ENCODE measurements around the gene ST7. TPM values are rescaled to one million over a fixed set of nuclear protein-coding genes. Genes with fewer than 3 reads are reported as not detected.

Gene ST7
- total and polyA plus RNA-seq, 2 donors (not counting 1 experiment from before 2014, with no cell fraction given): 20.0 to 28.6 TPM

- DNase-seq (ENCODE audit: low read depth in 2 of 2): peak in 1 of 2 donors; percentile 80
- Histone ChIP-seq H3K27me3 (ENCODE audit: control insufficient read depth, insufficient read depth, low read length) (no peaks in the 10 kb centered on the region), H3K9ac (ENCODE audit: insufficient read depth, low read length) (no peak overlapping the region), H3K79me2 (ENCODE audit: control insufficient read depth, insufficient read depth, low read length) (no peaks in the 10 kb centered on the region), H3K4me1 (ENCODE audit: control insufficient read depth, extremely low read depth, insufficient read depth, low read length) (no peaks in the 10 kb centered on the region), H2AFZ (ENCODE audit: low read length) (no peak overlapping the region), H4K20me1 (ENCODE audit: control insufficient read depth, extremely low read depth, insufficient read depth, low read length) (no peaks in the 10 kb centered on the region), H3K27ac (ENCODE audit: insufficient read depth, low read length) (no peak overlapping the region), H3K36me3 (ENCODE audit: control insufficient read depth, insufficient read depth, low read length) (no peaks in the 10 kb centered on the region), H3K4me2 (ENCODE audit: extremely low read depth, insufficient read depth, low read length) (no peak overlapping the region), H3K4me3 (replicated peaks in 1 of 4; ENCODE audit: control extremely low read depth in 1 of 4, insufficient read depth in 1 of 4, low read depth in 3 of 4, low read length in 4 of 4) (no peak overlapping the region), H3K9me3 (ENCODE audit: control insufficient read depth, insufficient read depth, low read depth, low read length) (no peaks in the 10 kb centered on the region)
- no peak for TF ChIP-seq EZH2 (IDR thresholded peaks at IDR 0.05; ENCODE audit: low read length, missing control alignments)
Measured at GRCh38 chr7:117005449-117005848, 52.1 kb downstream of the ST7 start.

DNA sequence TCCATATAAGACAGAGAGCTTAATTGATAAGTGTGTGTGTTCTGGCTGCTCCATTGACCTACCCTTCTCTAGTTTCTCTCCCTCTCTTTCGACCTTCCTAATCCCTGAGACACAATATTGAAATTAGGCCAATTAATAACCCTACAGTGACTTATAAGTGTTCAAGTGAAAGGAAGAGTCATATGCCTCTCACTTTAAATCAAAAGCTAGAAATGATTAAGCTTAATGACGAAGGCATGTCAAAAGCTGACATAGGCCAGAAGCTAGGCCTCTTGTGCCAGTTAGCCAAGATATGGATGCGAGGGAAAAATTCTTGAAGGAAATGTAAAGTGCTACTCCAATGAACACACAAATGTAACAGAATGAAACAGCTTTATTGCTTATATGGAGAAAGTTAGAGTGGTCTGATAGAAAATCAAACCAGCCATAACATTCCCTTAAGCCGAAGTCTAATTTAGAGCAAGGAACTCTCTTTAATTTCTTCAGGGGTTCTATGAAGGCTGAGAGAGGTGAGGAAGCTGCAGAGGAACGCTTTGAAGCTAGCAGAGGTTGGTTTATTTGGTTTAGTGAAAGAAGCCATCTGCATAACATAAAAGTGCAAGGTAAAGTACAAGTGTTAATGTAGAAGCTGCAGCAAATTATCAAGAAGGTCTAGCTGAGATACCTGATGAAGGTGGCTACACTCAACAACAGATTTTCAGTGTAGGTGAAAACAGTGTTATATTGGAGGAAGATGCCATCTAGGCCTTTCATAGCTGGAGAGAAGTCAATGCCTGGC lies 53.8 kb downstream of the ST7 start:
- no peaks in the 10 kb centered on the region for H3K79me2 ChIP-seq (ENCODE audit: control insufficient read depth, insufficient read depth, low read length)
- no peak for TF ChIP-seq CTCF (conservative IDR thresholded peaks at IDR 0.05 in 1 of 2, IDR thresholded peaks at IDR 0.05 in 1 of 2; ENCODE audit: low read depth in 1 of 2, low read length in 2 of 2)
- TF ChIP-seq EZH2 (IDR thresholded peaks at IDR 0.05; ENCODE audit: low read length, missing control alignments): no peak
- no peaks in the 10 kb centered on the region for H4K20me1 ChIP-seq (ENCODE audit: control insufficient read depth, extremely low read depth, insufficient read depth, low read length)
- H3K27ac ChIP-seq (ENCODE audit: insufficient read depth, low read length): no peak overlapping the region
- no peaks in the 10 kb centered on the region for H3K36me3 ChIP-seq (ENCODE audit: control insufficient read depth, insufficient read depth, low read length)
- H3K4me1 ChIP-seq (ENCODE audit: control insufficient read depth, extremely low read depth, insufficient read depth, low read length): no peaks in the 10 kb centered on the region
- H3K4me2 ChIP-seq (ENCODE audit: extremely low read depth, insufficient read depth, low read length): no peak overlapping the region
- H3K9ac ChIP-seq (ENCODE audit: insufficient read depth, low read length): no peak overlapping the region
- H2AFZ ChIP-seq (ENCODE audit: low read length): no peak overlapping the region
- H3K4me3 ChIP-seq (replicated peaks in 1 of 4; ENCODE audit: control extremely low read depth in 1 of 4, insufficient read depth in 1 of 4, low read depth in 3 of 4, low read length in 4 of 4): no peak overlapping the region
- H3K27me3 ChIP-seq (ENCODE audit: control insufficient read depth, insufficient read depth, low read length): no peaks in the 10 kb centered on the region
- no peak for DNase-seq (ENCODE audit: low read depth in 2 of 2)
- no peaks in the 10 kb centered on the region for H3K9me3 ChIP-seq (ENCODE audit: control insufficient read depth, insufficient read depth, low read depth, low read length)

GRCh38 chr7:117008118-117008885 lies 55.0 kb downstream of the ST7 start:
- H3K79me2 ChIP-seq (ENCODE audit: control insufficient read depth, insufficient read depth, low read length): no peaks in the 10 kb centered on the region
- TF ChIP-seq CTCF (conservative IDR thresholded peaks at IDR 0.05 in 1 of 2, IDR thresholded peaks at IDR 0.05 in 1 of 2; ENCODE audit: low read depth in 1 of 2, low read length in 2 of 2): no peak
- no peak for TF ChIP-seq EZH2 (IDR thresholded peaks at IDR 0.05; ENCODE audit: low read length, missing control alignments)
- H3K4me3 ChIP-seq (replicated peaks in 1 of 4; ENCODE audit: control extremely low read depth in 1 of 4, insufficient read depth in 1 of 4, low read depth in 3 of 4, low read length in 4 of 4): no peak overlapping the region

More at GRCh38 chr7:117008118-117008885, 55.0 kb downstream of the ST7 start:
- Histone ChIP-seq H3K36me3 (ENCODE audit: control insufficient read depth, insufficient read depth, low read length) (no peaks in the 10 kb centered on the region), H3K4me1 (ENCODE audit: control insufficient read depth, extremely low read depth, insufficient read depth, low read length) (no peaks in the 10 kb centered on the region), H3K27me3 (ENCODE audit: control insufficient read depth, insufficient read depth, low read length) (no peaks in the 10 kb centered on the region), H4K20me1 (ENCODE audit: control insufficient read depth, extremely low read depth, insufficient read depth, low read length) (no peaks in the 10 kb centered on the region), H3K27ac (ENCODE audit: insufficient read depth, low read length) (no peak overlapping the region), H3K9me3 (ENCODE audit: control insufficient read depth, insufficient read depth, low read depth, low read length) (no peaks in the 10 kb centered on the region), H3K9ac (ENCODE audit: insufficient read depth, low read length) (no peak overlapping the region), H3K4me2 (ENCODE audit: extremely low read depth, insufficient read depth, low read length) (no peak overlapping the region), H2AFZ (ENCODE audit: low read length) (no peak overlapping the region)
- no peak for DNase-seq (ENCODE audit: low read depth in 2 of 2)

Data from fibroblast of lung (primary cell).